ENCODE measurements around the gene DNAJC13.

- TF ChIP-seq ZFP30 (CRISPR knock-in tag; IDR thresholded peaks at IDR 0.05) (no peak), ZNF70 (CRISPR knock-in tag; IDR thresholded peaks at IDR 0.05) (no peak)
Measured at GRCh38 chr3:132378846-132379245, 38.5 kb upstream of the DNAJC13 start.
